HG03103 (cell line): ENCODE data around the gene OR10J1.
"Not testable (repeated sequence)": the region's sequence is repeated elsewhere in the genome, so short reads cannot be mapped to it uniquely, and the experiment has no call there.

Source experiments
- ATAC-seq: cut with Tn5 transposase; IDR thresholded peaks from one replicate; pipeline ENCODE4 v1.9.1; 2021; ENCODE audit warnings: low read depth; ENCODE audit not compliant: unreplicated experiment

OR10J1 gene

GRCh38 chr1:159439422-159439821 is at the start of gene OR10J1:
OR10J1 (plus strand) TSS chr1:159439722; CDS start chr1:159439792, 70 bp downstream.
- ATAC-seq: no peak

GRCh38 chr1:159406821-159407220 is 32.7 kb upstream of the OR10J1 start:
- no peak for ATAC-seq

- no peak for ATAC-seq
Measured at GRCh38 chr1:159408862-159409400, 30.6 kb upstream of the OR10J1 start.

GRCh38 chr1:159421821-159422220 is 17.7 kb upstream of the OR10J1 start:
- no peak for ATAC-seq

- no peak for ATAC-seq
Measured at GRCh38 chr1:159428536-159428935, 11.0 kb upstream of the OR10J1 start.

- ATAC-seq: no peak
Measured at GRCh38 chr1:159429074-159429861, 10.3 kb upstream of the OR10J1 start.

- ATAC-seq: no peak
Measured at GRCh38 chr1:159430985-159431384, 8.5 kb upstream of the OR10J1 start.

- no peak for ATAC-seq
Measured at GRCh38 chr1:159431904-159432303, 7.6 kb upstream of the OR10J1 start, which contains the start of gene OR10J4. OR10J4 (plus strand) TSS chr1:159432204.

- ATAC-seq: no peak
Measured at GRCh38 chr1:159436469-159436868, 3.1 kb upstream of the OR10J1 start.

GRCh38 chr1:159441360-159441759 is 1.8 kb downstream of the OR10J1 start:
- no peak for ATAC-seq

- ATAC-seq: no peak
Measured at GRCh38 chr1:159442428-159442827, 2.9 kb downstream of the OR10J1 start.

GRCh38 chr1:159443066-159443750 is 3.7 kb downstream of the OR10J1 start:
- ATAC-seq: no peak

- no peak for ATAC-seq
Measured at GRCh38 chr1:159444511-159444910, 5.0 kb downstream of the OR10J1 start.

GRCh38 chr1:159448181-159448580 is 8.7 kb downstream of the OR10J1 start:
- ATAC-seq: no peak

- not testable (repeated sequence) for ATAC-seq
Measured at GRCh38 chr1:159449605-159450004, 10.1 kb downstream of the OR10J1 start.

GRCh38 chr1:159459551-159459950 is 20.0 kb downstream of the OR10J1 start:
- no peak for ATAC-seq

GRCh38 chr1:159465191-159465603 is 25.7 kb downstream of the OR10J1 start:
- ATAC-seq: no peak

- no peak for ATAC-seq
Measured at GRCh38 chr1:159468321-159468720, 28.8 kb downstream of the OR10J1 start.

GRCh38 chr1:159469921-159470533 is 30.5 kb downstream of the OR10J1 start:
- ATAC-seq: no peak

GRCh38 chr1:159473335-159473734 is 33.8 kb downstream of the OR10J1 start:
- ATAC-seq: no peak

GRCh38 chr1:159474926-159475325 is 35.4 kb downstream of the OR10J1 start:
- no peak for ATAC-seq
